ENCODE data around the gene QKI.

GRCh38 chr6:163526346-163526745 is 111.8 kb downstream of the QKI start:
- TF ChIP-seq, protein P1, sequence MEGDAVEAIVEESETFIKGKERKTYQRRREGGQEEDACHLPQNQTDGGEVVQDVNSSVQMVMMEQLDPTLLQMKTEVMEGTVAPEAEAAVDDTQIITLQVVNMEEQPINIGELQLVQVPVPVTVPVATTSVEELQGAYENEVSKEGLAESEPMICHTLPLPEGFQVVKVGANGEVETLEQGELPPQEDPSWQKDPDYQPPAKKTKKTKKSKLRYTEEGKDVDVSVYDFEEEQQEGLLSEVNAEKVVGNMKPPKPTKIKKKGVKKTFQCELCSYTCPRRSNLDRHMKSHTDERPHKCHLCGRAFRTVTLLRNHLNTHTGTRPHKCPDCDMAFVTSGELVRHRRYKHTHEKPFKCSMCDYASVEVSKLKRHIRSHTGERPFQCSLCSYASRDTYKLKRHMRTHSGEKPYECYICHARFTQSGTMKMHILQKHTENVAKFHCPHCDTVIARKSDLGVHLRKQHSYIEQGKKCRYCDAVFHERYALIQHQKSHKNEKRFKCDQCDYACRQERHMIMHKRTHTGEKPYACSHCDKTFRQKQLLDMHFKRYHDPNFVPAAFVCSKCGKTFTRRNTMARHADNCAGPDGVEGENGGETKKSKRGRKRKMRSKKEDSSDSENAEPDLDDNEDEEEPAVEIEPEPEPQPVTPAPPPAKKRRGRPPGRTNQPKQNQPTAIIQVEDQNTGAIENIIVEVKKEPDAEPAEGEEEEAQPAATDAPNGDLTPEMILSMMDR (conservative IDR thresholded peaks at IDR 0.05; ENCODE audit: low read depth, low read length), result no peak
- TF ChIP-seq EZH2phosphoT487 (IDR thresholded peaks at IDR 0.05; ENCODE audit: borderline replicate concordance, low read length) (no peak), EZH2 (IDR thresholded peaks at IDR 0.05; ENCODE audit: low read length, unreplicated experiment) (no peak)

Data from PC-3 (cell line).